Myocyte (in vitro differentiated cells): ENCODE measurements around the gene HCFC1. TPM values are rescaled to one million over a fixed set of nuclear protein-coding genes. Genes with fewer than 3 reads are reported as not detected.
A peak's percentile ranks its signal among the peaks of the same experiment; 100 is the strongest.

Source experiments
- DNase-seq: peaks from one replicate; pipeline ENCODE4 v3.0.0-alpha.2; 2012; ENCODE audit warnings: low read depth
- total RNA-seq: library from RNA; depleted of rRNA; stranded (reverse); fragments of >200 nt; gene quantifications from 2 replicates; pipeline ENCODE4 v1.2.3, GENCODE V29; 2014

HCFC1 gene
- total RNA-seq, 1 donor from 2014 or later = 27.1 TPM

- DNase-seq = no peak
Measured at GRCh38 chrX:153926552-153926857, 45.1 kb downstream of the HCFC1 start.

- DNase-seq = no peak
Measured at GRCh38 chrX:153925739-153926551, 45.7 kb downstream of the HCFC1 start, which contains the start of gene ARHGAP4. ARHGAP4 (minus strand) TSS chrX:153926264; CDS start chrX:153926202, 62 bp downstream.

- DNase-seq = no peak
Measured at GRCh38 chrX:153925387-153925738, 46.3 kb downstream of the HCFC1 start.

GRCh38 chrX:153924149-153924861, 47.3 kb downstream of the HCFC1 start:
- DNase-seq = peak; percentile 41

- peak; percentile 65 for DNase-seq
Measured at GRCh38 chrX:153922932-153923857, 48.4 kb downstream of the HCFC1 start.

- DNase-seq = peak; percentile 79
Measured at GRCh38 chrX:153921511-153922446, 49.8 kb downstream of the HCFC1 start.

GRCh38 chrX:153921070-153921469, 50.5 kb downstream of the HCFC1 start:
- DNase-seq = peak; percentile 4

- DNase-seq = no peak
Measured at GRCh38 chrX:153920546-153920945, 51.1 kb downstream of the HCFC1 start.

- no peak for DNase-seq
Measured at GRCh38 chrX:153919281-153919680, 52.3 kb downstream of the HCFC1 start.

GRCh38 chrX:153917869-153918268, 53.7 kb downstream of the HCFC1 start:
- no peak for DNase-seq

GRCh38 chrX:153913701-153914100, 57.9 kb downstream of the HCFC1 start:
- no peak for DNase-seq

GRCh38 chrX:153913211-153913610, 58.4 kb downstream of the HCFC1 start:
- no peak for DNase-seq

GRCh38 chrX:153911798-153912197, 59.8 kb downstream of the HCFC1 start:
- no peak for DNase-seq

- DNase-seq = no peak
Measured at GRCh38 chrX:153910446-153910845, 61.2 kb downstream of the HCFC1 start.

- no peak for DNase-seq
Measured at GRCh38 chrX:153909980-153910360, 61.6 kb downstream of the HCFC1 start.

GRCh38 chrX:153909024-153909979, 62.3 kb downstream of the HCFC1 start:
- no peak for DNase-seq

GRCh38 chrX:153908219-153908860, 63.3 kb downstream of the HCFC1 start:
- no peak for DNase-seq

GRCh38 chrX:153907456-153907855, 64.2 kb downstream of the HCFC1 start:
- DNase-seq = no peak
